Activated CD4-positive, alpha-beta T cell treated with anti-CD3 and anti-CD28 coated beads, Interleukin-2, amount 10 ng/mL, durations not matched to agents 7 days and 5 days (primary cell): ENCODE measurements around the gene SPTY2D1. TPM values are rescaled to one million over a fixed set of nuclear protein-coding genes. Genes with fewer than 3 reads are reported as not detected.

ENCODE experiments used
- CTCF ChIA-PET: fragments of 350-600 bp; sonication (Branson Sonifier 250); formaldehyde crosslinking; loops from one replicate; lab custom pipeline; 2021; ENCODE audit warnings: antibody characterized with exemption; lab: Charles Lee
- POLR2A ChIA-PET: fragments of 350-600 bp; sonication (Branson Sonifier 250); formaldehyde crosslinking; loops from one replicate; lab custom pipeline; 2021; ENCODE audit warnings: antibody characterized with exemption; lab: Charles Lee
- DNase-seq: peaks from one replicate; pipeline ENCODE4 v3.0.0-alpha.2; 2020
- H3K27ac Mint-ChIP-seq: one replicate; pipeline ENCODE4 v1.8.0; 2021; ENCODE audit warnings: mild to moderate bottlenecking, moderate library complexity, mixed read lengths
- H3K27me3 Mint-ChIP-seq: one replicate; pipeline ENCODE4 v1.8.0; 2021; ENCODE audit warnings: mixed read lengths
- H3K36me3 Mint-ChIP-seq: one replicate; pipeline ENCODE4 v1.8.0; 2021; ENCODE audit warnings: low read depth, mixed read lengths
- H3K4me1 Mint-ChIP-seq: one replicate; pipeline ENCODE4 v1.8.0; 2021; ENCODE audit warnings: mixed read lengths
- H3K4me3 Mint-ChIP-seq: one replicate; pipeline ENCODE4 v1.8.0; 2021; ENCODE audit warnings: mild to moderate bottlenecking, moderate library complexity, mixed read lengths
- H3K9me3 Mint-ChIP-seq: one replicate; pipeline ENCODE4 v1.8.0; 2021; ENCODE audit warnings: mixed read lengths
- total RNA-seq, 2 experiments: library from RNA; stranded (reverse); gene quantifications; one replicate each; pipeline ENCODE4 v1.2.3, GENCODE V29; 2021

SPTY2D1 gene
- total RNA-seq, 2 experiments from 2014 or later: 26.9 to 31.0 TPM

DNA sequence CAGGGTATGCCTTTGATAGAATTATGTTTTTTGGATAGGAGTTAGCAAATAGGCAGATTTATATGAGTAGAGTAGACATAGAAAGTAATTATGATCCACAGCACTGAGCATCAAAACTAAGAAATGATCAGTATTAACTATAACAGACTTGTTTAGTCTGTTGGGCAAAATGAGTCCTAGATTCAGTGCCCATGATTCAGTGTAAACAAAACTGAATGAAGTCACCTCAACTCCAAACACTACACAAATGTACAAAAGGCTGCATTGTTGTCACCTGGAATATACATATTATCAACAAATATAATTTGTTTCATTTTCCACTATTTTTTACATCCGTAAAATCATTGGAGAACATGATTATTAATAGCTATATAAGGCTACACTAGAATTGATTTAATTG, 52.3 kb downstream of the SPTY2D1 start:
- H3K4me1 Mint-ChIP-seq: peaks cover 23% of the 10 kb centered on the region
- no peak overlapping the region for H3K4me3 Mint-ChIP-seq
- no peak for DNase-seq
- H3K36me3 Mint-ChIP-seq: peaks cover 18% of the 10 kb centered on the region
- ChIA-PET POLR2A (no interaction called here), CTCF (interaction anchor here (0.6 kb wide), 1 partner anchor 106 kb away, joined by 3 read pairs; no protein-coding TSS in a partner anchor)
- no peaks in the 10 kb centered on the region for H3K27me3 Mint-ChIP-seq
- no peak overlapping the region for H3K27ac Mint-ChIP-seq
- H3K9me3 Mint-ChIP-seq: no peaks in the 10 kb centered on the region

DNA sequence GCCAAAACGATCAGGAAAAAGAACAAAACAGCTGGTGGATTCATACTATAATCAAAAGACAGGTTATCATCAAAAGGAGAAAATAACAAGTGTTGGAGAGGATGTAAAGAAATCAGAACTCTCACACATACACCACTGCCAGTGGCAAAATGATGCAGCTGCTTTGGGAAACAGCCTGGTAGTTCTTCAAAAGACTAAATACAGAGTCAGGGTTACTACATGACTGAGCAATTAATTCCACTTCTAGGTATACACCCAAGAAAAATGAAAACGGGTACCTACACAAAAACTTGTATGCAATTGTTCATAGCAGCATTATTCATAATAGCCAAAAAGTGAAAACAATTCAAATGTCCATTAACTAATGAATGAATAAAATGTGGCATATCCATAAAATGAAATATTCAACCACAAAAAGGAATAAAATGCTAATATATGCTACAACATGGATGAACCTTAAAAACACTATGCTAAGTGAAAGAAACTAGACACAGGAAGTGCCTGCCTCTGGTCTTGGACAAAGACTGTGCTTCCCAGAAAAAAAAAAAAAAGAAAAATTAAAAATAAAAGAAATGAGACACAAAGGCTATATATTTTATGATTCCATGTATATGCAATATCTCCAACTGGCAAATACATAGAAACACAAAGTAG, 53.9 kb downstream of the SPTY2D1 start:
- POLR2A ChIA-PET: no interaction called here
- Mint-ChIP-seq H3K27ac (no peak overlapping the region), H3K36me3 (peaks cover 23% of the 10 kb centered on the region), H3K27me3 (no peaks in the 10 kb centered on the region), H3K4me1 (peaks cover 29% of the 10 kb centered on the region), H3K4me3 (no peak overlapping the region), H3K9me3 (no peaks in the 10 kb centered on the region)
- CTCF ChIA-PET: interaction anchor here (0.6 to 2.0 kb wide), 5 partner anchors 10 to 108 kb away, joined by 3 to 9 read pairs (median 6); no protein-coding TSS in a partner anchor
- DNase-seq: no peak

DNA sequence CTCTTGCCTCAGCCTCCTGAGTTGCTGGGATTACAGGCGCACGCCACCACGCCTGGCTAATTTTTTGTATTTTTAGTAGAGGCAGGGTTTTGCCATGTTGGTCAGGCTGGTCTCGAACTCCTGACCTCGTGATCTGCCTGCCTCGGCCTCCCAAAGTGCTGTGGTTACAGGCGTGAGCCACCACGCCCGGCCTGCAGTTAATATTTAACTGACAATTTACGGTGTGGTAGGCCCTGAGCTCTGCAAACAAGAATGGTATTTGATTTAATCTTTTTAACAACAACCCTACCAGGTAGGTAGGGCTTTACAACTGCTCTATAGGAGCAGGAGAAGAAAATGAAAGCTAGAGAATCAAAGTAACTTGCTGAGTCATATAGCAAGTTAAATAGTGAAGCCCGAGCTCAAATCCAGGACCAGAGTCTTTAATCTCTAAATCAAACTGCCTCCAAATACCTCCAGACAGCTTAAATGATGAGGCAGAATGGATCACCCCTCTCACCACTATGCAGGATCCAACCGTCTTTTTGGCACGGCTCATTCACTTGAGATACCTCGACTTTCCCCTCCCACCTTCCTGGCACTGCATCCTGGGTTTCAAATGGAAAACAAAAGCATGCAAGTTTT, 55.1 kb downstream of the SPTY2D1 start:
- Mint-ChIP-seq H3K4me1 (peaks cover 31% of the 10 kb centered on the region), H3K27me3 (no peaks in the 10 kb centered on the region), H3K36me3 (peaks cover 25% of the 10 kb centered on the region), H3K4me3 (peak overlapping the region; percentile 59), H3K9me3 (no peaks in the 10 kb centered on the region), H3K27ac (peak overlapping the region; percentile 77)
- ChIA-PET CTCF (interaction anchor here (0.8 to 2.0 kb wide), 6 partner anchors 15 to 335 kb away, joined by 3 to 9 read pairs (median 5); no protein-coding TSS in a partner anchor), POLR2A (interaction anchor here (1.2 to 1.7 kb wide), 3 partner anchors 9 to 55 kb away, joined by 6 to 7 read pairs (median 7); partner anchors contain the start of genes SPTY2D1 and UEVLD)
- DNase-seq: peak; percentile 33

DNA sequence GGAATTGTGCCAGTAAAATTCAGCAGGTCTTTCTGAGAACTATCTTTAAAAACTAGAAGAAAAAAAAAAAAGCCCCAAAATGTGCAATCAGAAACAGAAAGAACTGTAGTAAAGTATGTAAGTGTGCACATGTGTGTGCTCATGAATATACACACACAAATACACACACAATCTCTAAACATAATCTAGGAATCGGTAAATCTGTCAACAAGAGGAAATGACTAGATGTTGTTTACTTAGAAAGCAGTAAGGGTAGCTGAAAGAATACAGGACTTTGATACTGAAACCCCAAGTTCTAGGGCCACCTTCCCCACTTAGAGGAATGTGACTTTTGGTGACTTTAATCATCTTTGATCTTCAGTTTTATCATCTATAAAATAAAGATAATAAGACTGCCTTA, 58.8 kb downstream of the SPTY2D1 start:
- ChIA-PET POLR2A (no interaction called here), CTCF (interaction anchor here (1.5 to 1.6 kb wide), 2 partner anchors 9 to 13 kb away, joined by 3 read pairs; partner anchors contain the start of gene UEVLD)
- Mint-ChIP-seq H3K9me3 (no peaks in the 10 kb centered on the region), H3K27ac (no peak overlapping the region), H3K36me3 (peaks cover 33% of the 10 kb centered on the region), H3K4me1 (peaks cover 31% of the 10 kb centered on the region), H3K4me3 (no peak overlapping the region), H3K27me3 (no peaks in the 10 kb centered on the region)
- DNase-seq: no peak

DNA sequence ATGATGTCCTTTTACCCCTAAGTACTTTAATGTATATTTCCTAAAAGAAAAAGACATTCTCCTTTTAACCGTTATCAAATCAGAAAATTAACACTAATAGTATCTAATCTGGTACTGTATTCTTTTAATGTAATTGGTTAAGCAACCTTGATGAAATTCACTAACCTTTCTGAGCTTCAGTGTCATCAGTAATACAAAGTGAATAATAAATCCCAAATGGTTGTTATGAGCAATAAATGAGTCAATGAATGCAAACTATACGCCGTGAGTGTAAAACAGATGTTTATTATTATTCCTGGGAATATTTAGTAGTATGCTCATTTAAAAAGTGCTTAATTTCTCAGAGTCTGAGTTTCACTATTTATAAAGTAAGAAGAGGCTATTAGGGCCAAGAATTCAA, 67.1 kb downstream of the SPTY2D1 start:
- Mint-ChIP-seq H3K4me3 (no peak overlapping the region), H3K27ac (no peak overlapping the region), H3K4me1 (no peaks in the 10 kb centered on the region), H3K27me3 (no peaks in the 10 kb centered on the region), H3K36me3 (peaks cover 14% of the 10 kb centered on the region), H3K9me3 (no peaks in the 10 kb centered on the region)
- ChIA-PET CTCF (no interaction called here), POLR2A (no interaction called here)
- DNase-seq: no peak

DNA sequence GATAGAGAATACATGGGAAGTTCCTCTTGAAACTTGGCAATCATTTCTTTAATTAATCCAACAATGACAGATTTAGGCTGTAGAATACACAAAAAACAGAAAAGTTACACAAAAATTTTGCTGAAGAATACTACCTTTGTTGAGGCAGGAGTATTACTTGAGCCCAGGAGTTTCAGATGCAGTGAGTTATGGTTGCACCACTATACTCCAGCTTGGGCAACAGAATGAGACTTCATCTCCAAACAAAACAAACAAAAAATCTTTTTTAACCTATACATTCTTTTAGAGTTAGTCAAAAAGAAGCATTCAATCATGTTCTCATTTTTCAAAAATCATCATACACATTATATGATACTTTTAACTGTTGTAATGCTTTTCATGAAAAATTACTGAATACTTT, 67.7 kb downstream of the SPTY2D1 start:
- POLR2A ChIA-PET: no interaction called here
- Mint-ChIP-seq H3K27ac (no peak overlapping the region), H3K4me3 (no peak overlapping the region), H3K36me3 (peaks cover 12% of the 10 kb centered on the region), H3K9me3 (no peaks in the 10 kb centered on the region), H3K27me3 (no peaks in the 10 kb centered on the region), H3K4me1 (no peaks in the 10 kb centered on the region)
- DNase-seq: no peak
- CTCF ChIA-PET: interaction anchor here (0.6 kb wide), 1 partner anchor 202 kb away, joined by 3 read pairs; no protein-coding TSS in a partner anchor

DNA sequence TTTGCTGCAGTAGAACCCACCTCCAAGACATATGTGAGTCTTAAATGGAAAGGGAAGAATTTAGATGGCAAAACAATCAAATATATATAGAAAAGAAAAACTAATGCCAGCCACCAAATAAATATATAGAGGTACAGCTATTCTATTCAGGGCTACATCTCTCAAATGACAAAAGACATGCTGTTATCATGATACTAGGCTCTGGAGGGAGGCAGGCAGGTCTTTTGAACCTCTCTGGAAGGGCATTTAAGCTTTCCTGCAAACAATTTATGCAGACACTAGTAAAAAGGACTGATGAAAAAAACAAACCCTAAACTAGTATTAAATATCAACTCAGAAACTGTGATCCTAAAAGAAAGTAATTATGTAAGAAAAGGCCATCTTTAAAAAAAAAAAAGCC, 70.0 kb downstream of the SPTY2D1 start:
- no peak overlapping the region for H3K27ac Mint-ChIP-seq
- ChIA-PET CTCF (interaction anchor here (0.6 to 1.6 kb wide), 3 partner anchors 9 to 368 kb away, joined by 3 to 6 read pairs (median 4); no protein-coding TSS in a partner anchor), POLR2A (no interaction called here)
- no peak for DNase-seq
- H3K4me1 Mint-ChIP-seq: no peaks in the 10 kb centered on the region
- no peaks in the 10 kb centered on the region for H3K27me3 Mint-ChIP-seq
- no peak overlapping the region for H3K4me3 Mint-ChIP-seq
- no peaks in the 10 kb centered on the region for H3K9me3 Mint-ChIP-seq
- peaks cover 9% of the 10 kb centered on the region for H3K36me3 Mint-ChIP-seq

DNA sequence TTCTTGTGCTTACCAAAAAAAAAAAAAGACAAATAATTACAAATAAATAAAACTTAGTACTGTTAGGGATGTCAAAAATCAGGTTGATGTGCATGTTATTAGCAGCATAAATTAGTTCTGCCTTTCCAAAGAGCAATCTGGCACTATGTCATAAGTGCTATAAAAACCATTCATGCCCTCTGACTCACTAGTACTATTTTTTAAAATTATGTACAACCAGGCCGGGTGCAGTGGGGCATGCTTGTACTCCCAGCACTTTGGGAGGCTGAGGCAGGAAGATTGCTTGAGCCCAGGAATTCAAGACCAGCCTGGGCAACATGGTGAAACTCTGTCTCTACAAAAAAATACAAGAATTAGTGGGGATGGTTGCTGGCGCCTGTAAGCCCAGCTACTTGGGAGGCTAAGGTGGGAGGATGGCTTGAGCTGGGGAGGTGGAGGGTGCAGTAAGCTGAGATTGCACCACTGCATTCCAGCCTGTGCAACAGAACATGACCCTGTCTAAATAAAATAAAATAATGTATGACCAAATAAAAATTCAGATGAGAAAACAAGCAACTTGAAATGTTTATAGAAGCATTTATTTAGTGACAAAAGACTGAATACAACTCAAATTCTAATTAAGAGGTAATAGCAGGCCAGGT, 70.9 kb downstream of the SPTY2D1 start:
- Mint-ChIP-seq H3K36me3 (peaks cover 8% of the 10 kb centered on the region), H3K4me3 (no peak overlapping the region), H3K9me3 (no peaks in the 10 kb centered on the region), H3K27me3 (no peaks in the 10 kb centered on the region), H3K4me1 (no peaks in the 10 kb centered on the region), H3K27ac (no peak overlapping the region)
- DNase-seq: no peak
- CTCF ChIA-PET: interaction anchor here (1.6 kb wide), 1 partner anchor 16 kb away, joined by 6 read pairs; no protein-coding TSS in a partner anchor
- POLR2A ChIA-PET: no interaction called here

Other genes with a start within 250 kb of the SPTY2D1 start
- 100 to 1,000 TPM; 879 to 948 TPM for gene LDHA, start 239.8 kb downstream of the SPTY2D1 start, total RNA-seq
- not detected for gene LDHC, start 222.0 kb downstream of the SPTY2D1 start, total RNA-seq
- gene LDHAL6A, start 178.5 kb downstream of the SPTY2D1 start, total RNA-seq: under 1 TPM in 1 of 2 experiments, not detected in 1; 0.15 TPM
- gene TSG101, start 107.4 kb downstream of the SPTY2D1 start, total RNA-seq: 10 to 100 TPM; 33.1 to 53.9 TPM
- gene UEVLD, start 45.6 kb downstream of the SPTY2D1 start, total RNA-seq: 10 to 100 TPM; 12.1 to 12.2 TPM
- gene MISFA, start 34.6 kb downstream of the SPTY2D1 start, total RNA-seq: 1 to 10 TPM in 1 of 2 experiments, under 1 TPM in 1; 0.67 to 1.9 TPM
- gene TMEM86A, start 64.4 kb upstream of the SPTY2D1 start, total RNA-seq: under 1 TPM; 0.25 to 0.42 TPM
- under 1 TPM in 1 of 2 experiments, not detected in 1; 0.05 TPM for gene IGSF22, start 91.8 kb upstream of the SPTY2D1 start, total RNA-seq
- gene PTPN5, start 157.5 kb upstream of the SPTY2D1 start, total RNA-seq: not detected